IMR-90 (cell line): ENCODE measurements around the gene KCNMB1. TPM values are rescaled to one million over a fixed set of nuclear protein-coding genes. Genes with fewer than 3 reads are reported as not detected.

ENCODE experiments used
- ATAC-seq: fragments of 200-7000 bp; cut with Tn5 transposase; 2 replicates; pipeline ENCODE4 v1.9.1; 2020; ENCODE audit warnings: low read depth, mild to moderate bottlenecking, moderate library complexity
- BruUV-seq: library from RNA; stranded (reverse); fragments of 400-500 nt; replicated peaks from 2 replicates; lab custom pipeline; 2021; lab: Mats Ljungman, UMichigan
- CTCF ChIA-PET: fragments of 300-600 bp; formaldehyde crosslinking; extraction: SDS; loops from one replicate; lab custom pipeline; 2021; ENCODE audit warnings: antibody characterized with exemption; lab: Yijun Ruan, JAX
- POLR2A ChIA-PET: fragments of 300-600 bp; sonication (Branson Sonifier 250); formaldehyde crosslinking; loops from one replicate; lab custom pipeline; 2022; ENCODE audit warnings: antibody characterized with exemption; ENCODE audit not compliant: unreplicated experiment; lab: Charles Lee
- DNase-seq: peaks from one replicate; pipeline ENCODE4 v3.0.0; 2013
- H2AFZ ChIP-seq: replicated peaks from 2 replicates; pipeline ENCODE3; 2013; ENCODE audit warnings: low read length, mild to moderate bottlenecking; ENCODE audit not compliant: poor library complexity
- H2AK5ac ChIP-seq: 2 replicates; pipeline ENCODE4 v1.6.1; 2013; ENCODE audit warnings: low read depth, low read length, inconsistent platforms
- H2AK9ac ChIP-seq: replicated peaks from 2 replicates; pipeline ENCODE3; 2013; ENCODE audit warnings: mild to moderate bottlenecking, low read depth, low read length, moderate library complexity; ENCODE audit not compliant: poor library complexity
- H2BK120ac ChIP-seq: 2 replicates; pipeline ENCODE4 v1.6.1; 2013; ENCODE audit warnings: low read depth, low read length, inconsistent platforms
- H2BK15ac ChIP-seq: 3 replicates; pipeline ENCODE4 v1.6.1; 2013; ENCODE audit warnings: low read depth, low read length, inconsistent platforms
- H2BK20ac ChIP-seq: 2 replicates; pipeline ENCODE4 v1.6.1; 2013; ENCODE audit warnings: low read depth, mild to moderate bottlenecking, inconsistent platforms, low read length, moderate library complexity
- H2BK5ac ChIP-seq: 2 replicates; pipeline ENCODE4 v1.6.1; 2013; ENCODE audit warnings: mild to moderate bottlenecking, low read depth, low read length, inconsistent platforms; ENCODE audit not compliant: poor library complexity, severe bottlenecking
- H3K14ac ChIP-seq: replicated peaks from 2 replicates; pipeline ENCODE4 v1.6.1; 2013; ENCODE audit warnings: low read depth, low read length, inconsistent platforms
- H3K18ac ChIP-seq: 2 replicates; pipeline ENCODE4 v1.6.1; 2013; ENCODE audit warnings: low read depth, low read length, control low read depth
- H3K23ac ChIP-seq: 2 replicates; pipeline ENCODE4 v1.6.1; 2013; ENCODE audit warnings: low read depth, low read length, inconsistent platforms
- H3K27ac ChIP-seq: 2 replicates; pipeline ENCODE4 v1.5.1; 2013; ENCODE audit warnings: mild to moderate bottlenecking, control low read depth, low read length; ENCODE audit not compliant: insufficient read depth
- H3K27me3 ChIP-seq: 2 replicates; pipeline ENCODE4 v1.6.1; 2013; ENCODE audit warnings: low read length; ENCODE audit not compliant: control insufficient read depth, insufficient read depth
- H3K36me3 ChIP-seq: 2 replicates; pipeline ENCODE4 v1.6.1; 2013; ENCODE audit warnings: low read length, mixed read lengths; ENCODE audit not compliant: control insufficient read depth, insufficient read depth
- H3K4ac ChIP-seq: 2 replicates; pipeline ENCODE4 v1.6.1; 2013; ENCODE audit warnings: low read depth, low read length, inconsistent platforms
- H3K4me1 ChIP-seq: 2 replicates; pipeline ENCODE4 v1.6.1; 2013; ENCODE audit warnings: low read length, mixed read lengths; ENCODE audit not compliant: control insufficient read depth, insufficient read depth
- H3K4me2 ChIP-seq: 2 replicates; pipeline ENCODE4 v1.6.1; 2013; ENCODE audit warnings: low read depth, mild to moderate bottlenecking, control low read depth, low read length, moderate library complexity
- H3K4me3 ChIP-seq: 2 replicates; pipeline ENCODE4 v1.5.1; 2013; ENCODE audit warnings: low read depth, mild to moderate bottlenecking, control low read depth, low read length, moderate library complexity; ENCODE audit not compliant: insufficient read depth
- H3K56ac ChIP-seq: 2 replicates; pipeline ENCODE4 v1.6.1; 2013; ENCODE audit warnings: low read length, inconsistent platforms; ENCODE audit not compliant: insufficient read depth; ENCODE audit errors: extremely low read depth
- H3K79me1 ChIP-seq, 2 experiments: 2 replicates each; pipeline ENCODE4 v1.6.1; 2013; ENCODE audit warnings: low read length in 2 of 2, inconsistent platforms in 1 of 2, low read depth in 1 of 2
- H3K9ac ChIP-seq: 2 replicates; pipeline ENCODE4 v1.6.1; 2013; ENCODE audit warnings: low read depth, low read length, control low read depth
- H3K9me1 ChIP-seq: 2 replicates; pipeline ENCODE4 v1.6.1; 2013; ENCODE audit warnings: low read length, inconsistent platforms; ENCODE audit not compliant: insufficient read depth
- H3K9me3 ChIP-seq: 2 replicates; pipeline ENCODE4 v1.6.1; 2013; ENCODE audit warnings: low read length; ENCODE audit not compliant: control insufficient read depth, insufficient read depth
- H4K20me1 ChIP-seq: 2 replicates; pipeline ENCODE4 v1.6.1; 2013; ENCODE audit warnings: low read length, inconsistent platforms; ENCODE audit not compliant: insufficient read depth
- H4K5ac ChIP-seq: 2 replicates; pipeline ENCODE4 v1.6.1; 2013; ENCODE audit warnings: mild to moderate bottlenecking, low read depth, low read length, control low read depth
- H4K8ac ChIP-seq, 2 experiments: 2 replicates each; pipeline ENCODE4 v1.6.1; 2013; ENCODE audit warnings: low read depth in 2 of 2, low read length in 2 of 2, control low read depth in 1 of 2, inconsistent platforms in 1 of 2
- H4K91ac ChIP-seq: 2 replicates; pipeline ENCODE4 v1.6.1; 2013; ENCODE audit warnings: low read depth, low read length, inconsistent platforms; ENCODE audit not compliant: insufficient read depth
- CEBPB ChIP-seq: IDR thresholded peaks from 2 replicates; pipeline ENCODE4 v1.6.1; 2012; ENCODE audit warnings: low read depth, low read length, improper control_type of control experiment
- CHD1 ChIP-seq: IDR thresholded peaks from 2 replicates; pipeline ENCODE4 v1.6.1; 2012; ENCODE audit warnings: low read depth, low read length, improper control_type of control experiment
- FOS ChIP-seq: fragments of 150-350 bp; IDR thresholded peaks from 2 replicates; pipeline ENCODE4 v1.6.1; 2016; ENCODE audit warnings: low read depth, low read length
- MAFK ChIP-seq: IDR thresholded peaks from 2 replicates; pipeline ENCODE4 v1.6.1; 2012; ENCODE audit warnings: low read depth, low read length, improper control_type of control experiment
- MAZ ChIP-seq: IDR thresholded peaks from 2 replicates; pipeline ENCODE4 v1.6.1; 2012; ENCODE audit warnings: low read depth, mild to moderate bottlenecking, low read length, improper control_type of control experiment, moderate library complexity, borderline replicate concordance
- MXI1 ChIP-seq: IDR thresholded peaks from 2 replicates; pipeline ENCODE4 v1.6.1; 2012; ENCODE audit warnings: low read depth, mild to moderate bottlenecking, low read length, moderate library complexity, borderline replicate concordance
- POLR2A ChIP-seq: IDR thresholded peaks from 2 replicates; pipeline ENCODE4 v1.6.1; 2012; ENCODE audit warnings: mild to moderate bottlenecking, low read depth, low read length
- RCOR1 ChIP-seq: IDR thresholded peaks from 2 replicates; pipeline ENCODE4 v1.6.1; 2012; ENCODE audit warnings: mild to moderate bottlenecking, low read length, improper control_type of control experiment; ENCODE audit not compliant: insufficient replicate concordance
- RFX5 ChIP-seq: IDR thresholded peaks from 2 replicates; pipeline ENCODE4 v1.8.0; 2012; ENCODE audit warnings: low read depth, mild to moderate bottlenecking, low read length, moderate library complexity
- SMC3 ChIP-seq: fragments of 150-350 bp; IDR thresholded peaks from 2 replicates; pipeline ENCODE4 v1.6.1; 2016; ENCODE audit warnings: low read depth, mild to moderate bottlenecking, antibody characterized with exemption, low read length, moderate library complexity
- WGBS, 2 experiments: methylation state at CpG; one replicate each; pipeline versions ENCODE4 v1.1.5 to v1.1.7; 2013; ENCODE audit warnings: missing lambda C conversion rate in 2 of 2; ENCODE audit not compliant: insufficient read length in 1 of 2; ENCODE audit errors: extremely low coverage in 2 of 2; 5-methylcytosine and 5-hydroxymethylcytosine counted together
- dilution Hi-C: fragments of 300-500 bp; cut with HindIII; formaldehyde crosslinking; loops from one replicate; pipeline ENCODE4 v1.14.3; 2018; ENCODE audit warnings: low sequenced_read_pairs; ENCODE audit not compliant: unreplicated experiment
- in situ Hi-C: fragments of 300-500 bp; cut with MboI; formaldehyde crosslinking; loops from 3 replicates; pipeline ENCODE4 v1.14.3; 2019; ENCODE audit warnings: low sequenced_read_pairs, inconsistent platforms, mixed read lengths
- intact Hi-C: fragments of 100-400 bp; cut with micrococcal nuclease; formaldehyde crosslinking; loops from 2 replicates; pipeline ENCODE4 v1.10.0; 2022
- polyA plus RNA-seq, 3 experiments: library from polyadenylated mRNA; depleted of rRNA; stranded (reverse); fragments of >200 nt; gene quantifications; 2 replicates each; pipeline ENCODE4 v1.2.3, GENCODE V29; 2012; ENCODE audit warnings: low replicate concordance in 1 of 3
- total RNA-seq: library from RNA; depleted of rRNA; stranded (reverse); fragments of >200 nt; gene quantifications from 2 replicates; pipeline ENCODE4 v1.2.3, GENCODE V29; 2012
- TF ChIP-seq, protein P1 (sequence below): fragments of 150-350 bp; IDR thresholded peaks from 2 replicates; pipeline ENCODE4 v1.6.1; 2016; ENCODE audit warnings: low read depth, mild to moderate bottlenecking, low read length, moderate library complexity, borderline replicate concordance
- TF ChIP-seq, protein P2 (sequence below): conservative IDR thresholded peaks from 2 replicates; pipeline ENCODE4 v1.5.1; 2012; ENCODE audit warnings: mild to moderate bottlenecking, low read depth, low read length, improper control_type of control experiment

KCNMB1 gene
- total and polyA plus RNA-seq, 2 of the 4 experiments (the other 2 are of a cell fraction) = not detected

DNA sequence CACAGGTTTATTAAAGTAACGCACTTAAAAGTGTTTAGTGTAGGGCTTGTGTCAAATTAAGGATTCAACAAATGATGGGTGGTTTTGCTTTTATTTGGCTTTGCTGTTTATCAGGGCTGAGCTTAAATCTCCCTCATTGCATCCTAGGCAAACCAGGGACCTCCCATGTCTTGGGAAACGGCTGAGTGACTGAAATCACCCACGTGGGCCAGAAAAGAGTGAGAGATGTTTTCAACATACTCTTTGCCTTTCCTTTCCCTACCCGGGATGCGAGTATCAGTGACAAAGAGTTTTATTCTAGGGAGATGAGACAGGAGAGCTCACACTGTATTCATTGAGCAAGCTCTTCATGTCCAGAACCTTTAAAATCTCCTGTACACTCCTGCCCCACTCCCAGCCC lies 23.3 kb downstream of the KCNMB1 start:
- no peak overlapping the region for H2BK15ac ChIP-seq
- intact Hi-C loops = no loop called here
- no peaks in the 10 kb centered on the region for H3K79me1 ChIP-seq
- H3K27me3 ChIP-seq = no peaks in the 10 kb centered on the region
- BruUV-seq = no TSS peak
- H2BK20ac ChIP-seq = no peak overlapping the region
- H3K9me1 ChIP-seq = no peaks in the 10 kb centered on the region
- H2AFZ ChIP-seq = no peak overlapping the region
- H3K4me2 ChIP-seq = no peak overlapping the region
- in situ Hi-C loops = no loop called here
- no peak overlapping the region for H2AK9ac ChIP-seq
- no peaks in the 10 kb centered on the region for H4K20me1 ChIP-seq
- no peak overlapping the region for H3K9ac ChIP-seq
- no peaks in the 10 kb centered on the region for H3K9me3 ChIP-seq
- no peak overlapping the region for H4K8ac ChIP-seq
- no peak overlapping the region for H3K56ac ChIP-seq
- dilution Hi-C loops = no loop called here
- ChIA-PET CTCF (no interaction called here), POLR2A (no interaction called here)
- no peak overlapping the region for H3K14ac ChIP-seq
- no peaks in the 10 kb centered on the region for H3K4me1 ChIP-seq
- ATAC-seq (no peak), DNase-seq (no peak)
- no peak overlapping the region for H4K5ac ChIP-seq
- H2BK120ac ChIP-seq = no peak overlapping the region
- no peak overlapping the region for H3K4ac ChIP-seq
- H3K18ac ChIP-seq = no peak overlapping the region
- no peak overlapping the region for H4K91ac ChIP-seq
- WGBS, 2 experiments = no CpG with 5 or more reads among the region's 5 CpGs
- no peak overlapping the region for H2BK5ac ChIP-seq
- H3K27ac ChIP-seq = no peak overlapping the region
- no peak overlapping the region for H3K23ac ChIP-seq
- H3K36me3 ChIP-seq = no peaks in the 10 kb centered on the region
- TF ChIP-seq CHD1 (no peak), MXI1 (no peak), CEBPB (no peak), POLR2A (no peak), MAZ (no peak), SMC3 (no peak), RFX5 (no peak), RCOR1 (no peak), FOS (no peak), MAFK (no peak)
- TF ChIP-seq, protein P1, sequence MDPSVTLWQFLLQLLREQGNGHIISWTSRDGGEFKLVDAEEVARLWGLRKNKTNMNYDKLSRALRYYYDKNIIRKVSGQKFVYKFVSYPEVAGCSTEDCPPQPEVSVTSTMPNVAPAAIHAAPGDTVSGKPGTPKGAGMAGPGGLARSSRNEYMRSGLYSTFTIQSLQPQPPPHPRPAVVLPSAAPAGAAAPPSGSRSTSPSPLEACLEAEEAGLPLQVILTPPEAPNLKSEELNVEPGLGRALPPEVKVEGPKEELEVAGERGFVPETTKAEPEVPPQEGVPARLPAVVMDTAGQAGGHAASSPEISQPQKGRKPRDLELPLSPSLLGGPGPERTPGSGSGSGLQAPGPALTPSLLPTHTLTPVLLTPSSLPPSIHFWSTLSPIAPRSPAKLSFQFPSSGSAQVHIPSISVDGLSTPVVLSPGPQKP = no peak
- TF ChIP-seq, protein P2, sequence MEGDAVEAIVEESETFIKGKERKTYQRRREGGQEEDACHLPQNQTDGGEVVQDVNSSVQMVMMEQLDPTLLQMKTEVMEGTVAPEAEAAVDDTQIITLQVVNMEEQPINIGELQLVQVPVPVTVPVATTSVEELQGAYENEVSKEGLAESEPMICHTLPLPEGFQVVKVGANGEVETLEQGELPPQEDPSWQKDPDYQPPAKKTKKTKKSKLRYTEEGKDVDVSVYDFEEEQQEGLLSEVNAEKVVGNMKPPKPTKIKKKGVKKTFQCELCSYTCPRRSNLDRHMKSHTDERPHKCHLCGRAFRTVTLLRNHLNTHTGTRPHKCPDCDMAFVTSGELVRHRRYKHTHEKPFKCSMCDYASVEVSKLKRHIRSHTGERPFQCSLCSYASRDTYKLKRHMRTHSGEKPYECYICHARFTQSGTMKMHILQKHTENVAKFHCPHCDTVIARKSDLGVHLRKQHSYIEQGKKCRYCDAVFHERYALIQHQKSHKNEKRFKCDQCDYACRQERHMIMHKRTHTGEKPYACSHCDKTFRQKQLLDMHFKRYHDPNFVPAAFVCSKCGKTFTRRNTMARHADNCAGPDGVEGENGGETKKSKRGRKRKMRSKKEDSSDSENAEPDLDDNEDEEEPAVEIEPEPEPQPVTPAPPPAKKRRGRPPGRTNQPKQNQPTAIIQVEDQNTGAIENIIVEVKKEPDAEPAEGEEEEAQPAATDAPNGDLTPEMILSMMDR = no peak
- no peak overlapping the region for H2AK5ac ChIP-seq
- H3K4me3 ChIP-seq = no peak overlapping the region
